SHP77 (cell line): ENCODE results near the gene ARHGEF37.
"Not testable (repeated sequence)": the region's sequence is repeated elsewhere in the genome, so short reads cannot be mapped to it uniquely, and the experiment has no call there.

Source experiments
- DNase-seq, 2 experiments: peaks; one replicate each; lab custom pipeline; 2025; lab: John Stamatoyannopoulos, UW

Gene ARHGEF37, protein sequence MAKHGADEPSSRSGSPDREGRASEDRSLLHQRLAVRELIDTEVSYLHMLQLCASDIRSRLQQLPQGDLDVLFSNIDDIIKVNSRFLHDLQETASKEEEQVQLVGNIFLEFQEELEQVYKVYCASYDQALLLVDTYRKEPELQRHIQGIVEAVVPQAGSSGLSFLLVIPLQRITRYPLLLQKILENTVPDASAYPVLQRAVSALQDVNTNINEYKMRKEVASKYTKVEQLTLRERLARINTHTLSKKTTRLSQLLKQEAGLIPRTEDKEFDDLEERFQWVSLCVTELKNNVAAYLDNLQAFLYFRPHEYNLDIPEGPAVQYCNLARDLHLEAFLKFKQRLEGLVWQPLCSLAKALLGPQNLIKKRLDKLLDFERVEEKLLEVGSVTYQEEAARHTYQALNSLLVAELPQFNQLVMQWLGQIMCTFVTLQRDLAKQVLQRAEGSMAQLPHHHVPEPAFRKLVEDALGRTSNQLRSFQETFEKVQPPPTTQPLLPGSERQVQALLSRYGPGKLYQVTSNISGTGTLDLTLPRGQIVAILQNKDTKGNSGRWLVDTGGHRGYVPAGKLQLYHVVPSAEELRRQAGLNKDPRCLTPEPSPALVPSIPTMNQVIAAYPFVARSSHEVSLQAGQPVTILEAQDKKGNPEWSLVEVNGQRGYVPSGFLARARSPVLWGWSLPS

DNA sequence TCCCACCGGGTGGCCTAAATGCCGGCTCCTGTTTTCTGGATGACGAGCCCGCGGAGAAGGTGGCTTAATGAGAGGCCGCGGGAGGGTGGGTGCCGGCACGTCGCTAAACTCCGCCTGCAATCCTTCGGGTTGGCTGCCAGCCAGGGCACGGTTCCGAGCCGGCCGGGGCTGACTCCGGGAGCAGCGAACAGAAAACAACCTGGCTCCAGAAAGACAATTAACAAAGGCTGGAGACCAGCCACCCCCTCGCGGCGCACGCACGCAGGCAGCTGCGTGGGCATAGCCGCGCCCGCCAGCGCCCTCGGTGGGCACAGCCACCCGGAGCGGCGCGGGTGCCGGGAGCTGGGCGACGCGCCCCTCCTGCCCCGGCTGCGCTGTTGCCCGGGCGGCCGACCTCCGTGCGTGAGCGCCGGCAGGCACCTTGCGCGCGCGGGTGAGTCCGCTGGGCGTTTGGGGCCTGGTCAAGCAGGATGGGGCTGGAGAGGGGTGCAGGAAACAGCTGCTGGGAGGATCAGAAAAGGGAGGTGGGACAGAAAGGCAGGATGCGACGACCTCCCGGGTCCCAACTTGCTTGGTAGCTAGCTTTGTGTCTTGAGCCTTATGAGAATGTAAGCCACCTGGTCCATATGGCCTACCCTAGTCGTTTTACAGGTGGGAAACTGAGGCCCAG, at the start of gene ARHGEF37:
ARHGEF37 (plus strand) TSS at position 307 of the 670 bp plus-strand sequence. CDS start 16,272 bp downstream, outside the sequence.
- DNase-seq = peak; percentile 57 to 81

DNA sequence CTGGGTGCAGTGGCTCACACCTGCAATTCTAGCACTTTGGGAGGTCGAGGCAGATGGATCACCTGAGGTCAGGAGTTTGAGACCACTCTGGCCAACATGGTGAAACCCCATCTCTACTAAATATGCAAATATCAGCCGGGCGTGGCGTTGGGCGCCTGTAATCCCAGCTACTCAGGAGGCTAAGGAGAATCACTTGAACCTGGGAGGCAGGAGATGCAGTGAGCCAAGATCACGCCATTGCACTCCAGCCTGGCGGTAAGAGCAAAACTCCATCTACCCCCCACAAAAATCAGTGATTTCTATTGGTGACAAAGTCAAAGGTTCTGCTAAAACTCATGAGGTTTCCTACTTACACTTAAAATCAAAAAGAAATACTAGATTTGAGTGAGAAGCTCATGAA, 48.9 kb upstream of the ARHGEF37 start:
- DNase-seq = no peak

DNA sequence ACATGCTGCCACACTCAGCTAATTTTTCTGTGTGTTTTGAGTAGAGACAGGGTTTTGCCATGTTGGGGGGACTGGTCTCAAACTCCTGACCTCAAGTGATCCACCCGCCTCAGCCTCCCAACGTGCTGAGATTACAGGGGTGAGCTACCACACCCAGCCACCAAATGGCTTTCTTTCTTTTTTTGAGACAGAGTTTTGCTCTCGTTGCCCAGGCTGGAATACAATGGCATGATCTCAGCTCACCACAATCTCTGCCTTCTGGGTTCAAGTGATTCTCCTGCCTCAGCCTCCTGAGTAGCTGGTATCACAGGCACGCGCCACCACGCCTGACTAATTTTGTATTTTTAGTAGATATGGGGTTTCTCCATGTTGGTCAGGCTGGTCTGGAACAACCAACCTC, 45.5 kb upstream of the ARHGEF37 start:
- DNase-seq = not testable (repeated sequence)

DNA sequence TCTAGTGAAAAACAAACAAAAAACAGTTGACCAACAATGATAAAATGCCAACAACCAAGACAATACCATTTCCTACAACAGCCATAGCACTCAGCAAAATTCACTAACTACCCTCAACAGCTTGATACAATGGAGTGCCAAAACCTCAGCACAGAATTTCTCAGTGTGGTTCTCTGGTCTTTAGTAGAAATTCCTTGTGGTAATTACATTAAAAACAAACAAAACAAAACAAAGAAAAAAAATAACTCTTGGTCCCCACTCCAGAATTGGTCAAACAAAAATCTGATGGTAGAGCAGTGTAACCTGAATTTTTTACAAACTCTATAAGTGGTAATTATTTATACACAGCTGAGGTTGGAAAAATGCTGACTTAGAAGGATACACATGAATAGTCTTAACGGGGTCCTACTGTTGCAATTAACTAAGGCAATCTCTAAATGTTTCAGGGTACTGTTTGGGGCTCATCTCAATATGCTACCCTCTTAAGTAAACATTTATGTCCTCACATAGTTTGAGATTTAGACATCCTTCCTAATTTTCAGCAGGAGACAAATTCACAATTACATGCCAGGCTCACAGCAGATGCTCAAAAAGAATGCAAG, 43.8 kb upstream of the ARHGEF37 start:
- no peak for DNase-seq

DNA sequence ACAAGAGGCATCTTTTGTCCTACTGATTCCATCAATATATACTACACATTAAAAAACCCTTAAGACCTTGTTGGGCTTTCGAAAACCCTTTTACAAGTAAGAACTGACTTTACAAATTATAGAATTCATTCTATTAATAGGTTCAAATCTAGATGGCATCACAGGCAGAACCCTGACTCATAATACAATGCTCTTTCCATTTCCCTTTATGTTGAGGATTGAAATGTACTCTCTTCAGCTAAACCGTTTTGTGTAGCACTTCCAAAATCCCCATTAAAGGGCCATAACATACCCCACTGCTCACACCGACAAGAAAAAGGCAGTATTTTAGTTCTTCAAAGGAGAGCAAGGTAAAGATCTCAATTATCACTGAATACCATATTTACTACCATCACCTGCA, 41.2 kb upstream of the ARHGEF37 start:
- no peak for DNase-seq

DNA sequence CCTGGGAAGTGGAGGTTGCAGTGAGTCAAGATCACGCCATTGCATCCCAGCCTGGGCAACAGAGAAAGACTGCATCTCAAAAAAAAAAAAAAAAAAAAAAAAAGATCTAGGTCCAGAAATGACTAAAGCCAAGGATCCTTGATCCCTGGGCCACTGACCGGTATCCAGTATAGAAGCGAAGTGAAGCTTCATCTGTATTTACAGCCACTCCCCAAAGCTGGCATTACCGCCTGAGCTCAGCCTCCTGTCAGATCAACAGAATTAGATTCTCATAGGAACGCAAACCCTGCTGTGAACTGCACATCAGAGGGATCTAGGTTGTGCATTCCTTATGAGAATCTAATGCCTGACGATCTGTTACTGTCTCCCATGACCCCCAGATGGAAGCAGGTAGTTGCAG, 39.4 kb upstream of the ARHGEF37 start:
- DNase-seq = no peak

DNA sequence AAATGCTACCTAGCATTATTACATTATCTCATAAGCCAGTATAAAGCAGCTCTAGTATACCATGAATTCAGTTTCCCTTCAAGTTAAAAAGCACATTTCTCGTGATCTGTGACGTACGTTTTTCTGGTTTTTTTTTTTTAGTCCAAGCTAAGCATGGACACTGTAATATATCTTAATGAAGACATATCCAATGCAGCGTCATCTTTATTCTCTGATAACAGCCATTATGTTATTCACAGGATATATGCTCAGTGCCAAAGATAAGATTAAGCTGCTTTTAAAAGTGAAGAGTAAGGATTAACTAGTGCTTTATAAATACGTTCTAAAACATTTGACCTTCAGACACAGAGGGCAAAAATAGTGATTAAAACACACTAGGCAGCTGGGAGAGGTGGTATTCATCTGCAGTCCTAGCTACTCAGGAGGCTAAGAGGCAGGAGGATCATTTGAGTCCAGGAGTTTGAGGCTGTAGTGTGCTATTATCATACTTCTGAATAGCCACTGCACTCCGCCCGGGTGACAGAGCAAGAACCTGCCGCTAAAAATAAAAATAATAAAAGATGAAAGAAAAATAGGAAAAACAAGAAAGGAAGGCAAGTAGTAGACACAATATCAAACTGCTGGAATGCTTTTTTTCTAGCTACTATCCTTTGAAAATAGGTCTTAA, 37.8 kb upstream of the ARHGEF37 start:
- DNase-seq = no peak

DNA sequence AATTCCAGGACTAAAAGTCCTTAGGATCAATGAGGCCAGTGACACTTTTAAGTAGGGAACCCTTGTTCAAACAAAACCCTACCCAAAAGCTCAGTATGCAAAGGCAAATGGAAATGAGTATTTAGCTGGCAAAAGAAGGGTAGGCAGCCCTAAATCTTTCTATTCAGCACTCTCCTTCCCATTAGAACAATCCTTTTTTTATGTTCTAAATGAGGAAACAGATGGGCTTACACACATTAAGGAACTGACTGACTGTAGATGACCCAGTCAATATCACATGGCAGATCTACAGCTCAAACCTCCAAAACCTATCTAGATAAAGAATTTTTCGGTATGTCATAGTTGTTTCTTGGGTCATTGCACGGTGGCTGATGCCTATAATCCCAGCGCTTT, 37.3 kb upstream of the ARHGEF37 start:
- no peak for DNase-seq

DNA sequence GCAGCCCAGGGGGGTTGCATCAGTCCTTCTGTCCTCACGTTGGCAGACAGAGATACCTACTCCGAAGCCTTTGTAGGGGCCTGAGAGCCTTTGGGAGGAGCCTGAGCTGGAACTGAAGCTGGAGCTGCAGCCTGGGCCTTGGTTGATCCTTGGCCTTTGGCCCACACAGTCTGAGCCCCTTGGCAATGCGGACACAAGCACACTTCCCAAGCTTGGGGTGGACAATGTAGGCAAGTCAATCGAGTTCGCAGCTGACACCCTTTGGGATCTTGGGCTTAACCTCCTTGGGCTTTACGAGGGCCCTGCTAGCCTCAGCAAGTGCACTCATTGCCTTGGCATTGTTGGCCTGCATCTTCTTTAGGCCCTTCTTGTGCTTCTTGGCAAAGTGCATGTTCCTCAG, 36.0 kb upstream of the ARHGEF37 start:
- no peak for DNase-seq

DNA sequence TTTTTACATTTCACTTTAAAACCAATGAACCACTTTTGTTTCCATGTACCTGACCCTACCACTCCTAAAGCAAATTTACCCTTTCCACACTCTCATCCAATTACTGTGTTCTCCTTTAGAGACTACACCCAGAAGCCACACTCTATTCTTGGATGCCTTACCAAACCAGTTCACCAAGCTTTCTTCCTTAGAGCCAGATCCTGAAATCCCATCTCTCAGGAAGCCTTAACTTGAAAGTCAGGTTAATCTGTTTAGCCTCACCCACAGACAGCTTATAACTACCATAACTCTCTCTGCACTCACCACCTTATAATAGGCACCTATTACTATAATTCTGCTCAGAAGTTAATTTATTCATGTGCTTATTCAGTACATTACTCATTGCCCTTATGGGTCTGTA, 34.3 kb upstream of the ARHGEF37 start:
- DNase-seq = no peak

DNA sequence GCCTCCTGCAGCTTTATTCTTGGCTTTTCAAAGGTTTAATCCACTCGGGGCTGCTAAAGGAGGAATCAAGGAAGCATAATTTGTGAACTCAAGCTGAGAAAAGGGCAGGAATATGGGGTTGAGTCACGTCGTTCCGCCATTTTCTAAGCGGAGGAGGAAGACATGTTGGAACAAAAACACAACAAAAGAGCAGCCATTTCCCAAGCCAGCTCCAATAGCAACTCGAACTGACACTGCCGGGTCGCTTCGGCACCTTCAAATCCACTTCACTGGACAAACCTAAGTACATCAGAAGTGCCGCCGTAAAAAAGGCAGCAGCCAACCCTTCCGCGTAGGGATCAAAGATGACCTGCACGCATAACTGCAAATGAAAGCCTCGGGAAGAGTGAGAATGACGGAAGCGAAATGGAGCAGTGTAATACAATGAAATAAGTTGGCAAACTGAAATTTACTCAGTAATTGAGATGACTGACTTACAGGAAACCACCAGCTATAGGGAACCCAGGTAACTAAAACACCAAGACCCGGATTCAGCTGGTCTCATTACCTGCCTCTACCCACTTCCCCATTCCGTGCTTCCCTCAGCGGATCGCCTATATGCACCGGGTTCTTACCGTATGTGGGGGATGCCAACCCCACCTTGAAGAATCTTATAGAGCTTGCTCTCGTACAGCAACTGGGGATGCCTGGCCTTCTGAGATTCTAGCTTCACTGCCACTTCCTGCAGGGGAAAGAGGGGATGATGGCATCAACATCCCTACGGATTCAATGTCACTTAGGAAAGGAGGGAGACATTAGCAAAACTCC, 31.6 kb upstream of the ARHGEF37 start:
- peak in 1 of 2 experiments; percentile 53 for DNase-seq

DNA sequence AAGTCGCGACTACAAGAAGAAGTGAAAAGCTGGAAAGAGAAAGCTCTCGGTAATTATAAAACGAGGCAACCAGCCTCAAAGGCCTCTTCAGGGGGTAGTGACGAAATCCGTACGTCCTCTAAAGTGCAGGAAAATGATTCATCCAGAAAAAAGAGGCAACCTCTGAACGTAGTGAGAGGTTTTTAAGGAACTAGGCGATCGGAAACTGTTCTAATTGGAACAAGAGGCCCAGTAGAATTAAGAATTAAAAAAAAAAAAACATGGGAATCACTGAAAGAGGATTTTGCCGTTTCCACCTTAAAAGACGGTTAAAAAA, 31.1 kb upstream of the ARHGEF37 start:
- no peak for DNase-seq

DNA sequence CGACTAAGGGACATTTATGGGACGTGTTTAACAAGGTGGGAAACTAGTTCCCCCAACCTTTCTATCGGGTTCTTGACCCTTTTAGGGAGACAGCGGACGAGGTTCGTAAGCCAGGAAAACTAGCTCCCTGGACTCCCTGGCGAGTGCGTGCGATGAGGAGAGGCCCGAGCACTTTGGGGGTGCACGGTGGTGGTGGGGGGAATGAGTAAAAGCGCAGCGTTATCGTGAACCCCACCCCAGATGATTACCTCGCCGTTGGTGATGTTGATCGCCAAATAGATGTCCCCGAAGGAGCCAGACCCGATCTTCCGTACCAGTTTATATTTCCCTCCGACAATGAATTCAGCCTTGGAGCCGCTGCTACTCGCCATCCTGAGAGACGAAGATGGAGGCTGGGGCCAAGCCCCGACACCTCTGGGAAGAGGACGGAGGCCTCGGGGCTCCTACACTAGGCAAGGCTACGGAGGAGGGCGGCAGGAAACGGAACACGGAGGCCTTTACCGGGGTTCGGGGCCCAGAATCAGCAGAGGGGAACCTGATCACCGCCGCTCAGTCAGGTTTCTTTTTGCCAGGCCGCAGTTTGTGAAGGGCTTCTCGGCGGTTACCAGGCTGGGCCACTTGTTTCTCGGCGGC, 30.6 kb upstream of the ARHGEF37 start:
- DNase-seq = no peak

DNA sequence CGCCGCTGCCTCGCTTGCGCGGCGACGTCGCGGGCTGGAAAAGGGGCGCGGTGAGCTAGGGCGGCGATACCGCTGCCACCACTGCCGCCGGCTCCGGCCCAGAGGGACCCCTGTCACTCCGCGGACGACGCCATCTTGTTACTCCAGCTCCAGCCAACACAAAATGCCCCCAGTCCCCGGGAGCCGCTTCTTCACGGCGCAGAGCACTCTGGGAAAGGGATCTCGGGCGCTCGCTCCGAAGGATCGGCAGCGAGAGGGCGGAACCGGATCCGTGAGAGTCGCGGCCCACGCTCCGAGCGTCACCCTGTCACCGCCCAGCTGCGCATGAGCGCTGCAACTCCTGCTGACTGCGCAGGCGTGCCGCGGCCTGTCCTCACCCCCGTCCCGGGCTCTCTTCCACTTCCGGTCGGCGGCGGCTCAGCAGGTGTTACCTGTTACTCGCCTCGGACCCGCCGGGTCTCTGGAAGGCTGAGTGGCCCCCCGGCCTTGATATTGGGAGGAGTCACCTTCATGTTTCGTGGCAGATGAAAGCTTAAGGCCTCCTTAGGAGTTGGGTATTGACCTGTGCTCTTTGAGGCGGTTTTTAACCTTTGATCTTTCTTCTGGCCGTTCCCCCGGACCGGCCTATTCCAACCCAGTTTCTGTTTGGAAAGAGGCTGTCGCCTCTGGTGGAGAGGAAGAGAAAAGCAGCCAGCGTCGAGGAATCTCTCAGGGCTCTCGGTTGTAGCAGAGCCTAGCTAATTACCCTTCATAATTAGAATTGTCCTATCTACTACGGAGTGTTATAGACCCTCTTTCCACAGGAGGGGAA, 29.9 kb upstream of the ARHGEF37 start, which contains the start of gene CSNK1A1:
CSNK1A1 (minus strand) TSS at position 213 of the 811 bp plus-strand sequence. CDS start 475 bp downstream, outside the sequence.
- peak; percentile 97 for DNase-seq

DNA sequence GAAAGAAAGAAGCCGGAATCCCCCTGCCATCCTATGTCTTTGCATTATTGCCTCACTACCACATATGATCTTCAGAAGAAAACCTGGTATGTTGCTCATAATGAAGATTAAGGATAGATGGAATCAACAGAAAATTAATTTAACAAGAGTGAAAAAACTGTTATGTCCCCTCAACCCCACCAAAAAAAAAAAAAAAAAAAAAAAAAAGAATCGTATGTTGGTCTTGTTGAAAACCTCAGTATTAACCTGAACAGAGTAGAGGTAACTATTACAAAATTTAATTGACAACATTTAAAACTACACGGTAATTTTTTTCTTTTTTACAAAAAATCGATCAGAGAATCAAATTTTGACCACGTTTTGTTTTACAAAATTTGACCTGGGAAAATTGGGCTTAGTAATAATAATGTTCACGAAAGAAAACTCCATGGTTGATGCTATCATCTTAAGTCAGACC, 29.2 kb upstream of the ARHGEF37 start:
- no peak for DNase-seq

DNA sequence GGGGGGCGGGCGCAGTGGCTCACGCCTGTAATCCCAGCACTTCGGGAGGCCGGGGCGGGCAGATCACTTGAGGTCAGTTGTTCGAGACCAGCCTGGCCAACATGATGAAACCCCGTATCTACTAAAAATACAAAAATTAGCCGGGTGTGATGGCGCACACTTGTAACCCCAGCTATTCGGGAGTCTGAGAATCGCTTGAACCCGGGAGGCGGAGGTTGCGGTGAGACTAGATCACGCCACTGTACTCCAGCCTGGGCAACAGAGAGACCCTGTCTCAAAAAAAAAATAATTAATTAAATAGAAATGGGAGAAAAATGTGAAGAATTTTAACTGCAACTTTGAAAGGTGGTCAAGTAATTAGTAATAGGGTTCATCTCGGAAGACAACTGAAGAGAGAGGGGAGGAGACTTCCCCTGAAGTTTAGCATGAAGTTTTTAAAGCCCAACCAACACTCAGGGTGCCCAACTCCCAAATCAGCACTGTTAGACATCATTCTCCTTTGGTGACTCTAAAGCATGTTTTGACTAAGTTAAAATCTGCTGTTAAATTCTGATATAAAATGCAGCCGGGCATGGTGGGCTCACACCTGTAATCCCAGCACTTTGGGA, 28.6 kb upstream of the ARHGEF37 start:
- DNase-seq = no peak

DNA sequence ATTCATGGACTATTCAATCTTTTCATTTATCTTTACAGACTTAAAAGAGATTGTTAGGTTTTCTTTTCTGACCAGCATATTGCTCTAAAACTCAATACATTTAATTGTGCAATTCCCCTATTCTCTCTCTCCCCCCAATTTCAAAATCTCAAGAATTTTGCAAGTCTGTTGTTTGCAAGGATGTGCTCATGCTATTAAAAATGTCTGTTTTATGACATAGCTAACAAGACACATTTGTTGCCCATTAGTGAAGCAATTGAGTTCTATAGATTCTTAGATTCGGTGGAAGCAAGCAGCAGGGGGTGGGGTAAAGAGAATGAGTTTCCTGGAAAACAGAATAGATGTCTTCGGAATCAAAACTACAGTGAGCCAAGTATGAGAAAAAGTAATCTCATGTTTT, 21.6 kb upstream of the ARHGEF37 start:
- DNase-seq = no peak

DNA sequence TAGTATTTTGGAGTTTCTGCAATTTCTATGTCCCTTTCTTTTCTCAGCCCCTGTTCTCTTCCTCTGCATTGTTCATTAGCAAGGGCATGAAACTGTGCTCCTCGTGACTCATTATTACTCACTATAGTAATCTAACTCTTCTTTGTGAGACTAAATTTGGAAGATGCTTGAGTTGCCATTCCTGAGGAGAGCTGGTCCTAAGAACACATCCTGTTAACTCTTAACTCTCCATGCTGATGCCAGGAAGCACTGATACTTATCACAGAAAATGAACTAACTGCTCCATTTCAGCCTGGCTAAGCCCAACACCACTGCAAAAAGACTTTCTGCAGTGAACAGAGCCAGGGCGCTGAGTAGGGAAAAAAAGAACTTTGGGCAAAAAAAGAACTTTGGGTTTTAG, 19.4 kb upstream of the ARHGEF37 start:
- peak in 1 of 2 experiments; percentile 5 for DNase-seq

DNA sequence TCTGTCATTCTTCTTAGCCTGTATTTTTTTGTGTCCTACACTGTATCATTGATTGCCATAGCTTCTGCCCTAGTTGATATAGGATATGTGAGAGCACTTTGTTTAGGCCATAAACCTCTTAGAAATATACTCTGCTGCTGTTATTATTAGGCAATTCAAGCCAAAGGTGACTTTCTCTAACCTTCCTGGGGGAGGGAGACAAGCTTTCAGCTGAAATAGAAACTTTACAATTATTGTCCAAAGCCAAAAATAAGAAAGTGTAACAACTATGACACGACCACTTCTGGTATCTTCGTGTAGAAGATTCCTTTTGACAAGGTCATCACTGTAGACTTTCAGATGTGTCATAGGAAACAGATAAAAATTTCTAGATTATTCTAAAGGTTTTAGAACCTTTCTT, 17.8 kb upstream of the ARHGEF37 start:
- no peak for DNase-seq
